IPS-18c (cell line): Measurements from ENCODE around the gene TMEM266.

ENCODE experiments used
- H3K4me3 ChIP-seq: 2 replicates; pipeline ENCODE4 v1.7.0; 2013; ENCODE audit warnings: low read depth, mild to moderate bottlenecking, low read length, moderate library complexity; ENCODE audit not compliant: insufficient read depth
- H3K9me3 ChIP-seq: one replicate; pipeline ENCODE4 v1.6.1; 2013; ENCODE audit warnings: mild to moderate bottlenecking, low read length, moderate library complexity; ENCODE audit not compliant: control insufficient read depth, insufficient read depth

The TMEM266 gene

DNA sequence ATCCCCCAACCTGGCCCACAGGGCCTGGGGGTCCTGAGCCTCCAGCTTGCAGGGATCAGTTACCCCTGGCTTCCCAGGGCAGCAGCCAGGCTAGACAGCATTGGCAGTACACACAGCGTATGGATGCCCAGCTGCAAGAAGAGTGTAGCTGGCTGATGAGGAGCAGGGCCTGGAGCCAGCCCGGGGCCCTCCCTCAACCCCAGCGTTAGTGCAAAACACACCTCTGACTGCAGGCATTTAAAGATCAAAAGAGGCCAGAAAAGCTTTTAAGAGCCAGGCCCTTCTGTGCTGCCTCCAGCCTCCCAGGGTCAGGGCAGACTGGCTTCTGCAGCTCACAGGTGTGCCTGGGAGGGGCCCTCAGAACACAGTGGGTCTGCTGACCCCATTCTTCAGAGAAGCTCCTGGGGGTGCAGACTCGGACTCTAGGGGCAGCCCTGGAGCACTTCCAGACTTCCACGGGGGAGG lies 140.9 kb downstream of the TMEM266 start:
- Histone ChIP-seq H3K4me3 (no peak overlapping the region), H3K9me3 (no peaks in the 10 kb centered on the region)

DNA sequence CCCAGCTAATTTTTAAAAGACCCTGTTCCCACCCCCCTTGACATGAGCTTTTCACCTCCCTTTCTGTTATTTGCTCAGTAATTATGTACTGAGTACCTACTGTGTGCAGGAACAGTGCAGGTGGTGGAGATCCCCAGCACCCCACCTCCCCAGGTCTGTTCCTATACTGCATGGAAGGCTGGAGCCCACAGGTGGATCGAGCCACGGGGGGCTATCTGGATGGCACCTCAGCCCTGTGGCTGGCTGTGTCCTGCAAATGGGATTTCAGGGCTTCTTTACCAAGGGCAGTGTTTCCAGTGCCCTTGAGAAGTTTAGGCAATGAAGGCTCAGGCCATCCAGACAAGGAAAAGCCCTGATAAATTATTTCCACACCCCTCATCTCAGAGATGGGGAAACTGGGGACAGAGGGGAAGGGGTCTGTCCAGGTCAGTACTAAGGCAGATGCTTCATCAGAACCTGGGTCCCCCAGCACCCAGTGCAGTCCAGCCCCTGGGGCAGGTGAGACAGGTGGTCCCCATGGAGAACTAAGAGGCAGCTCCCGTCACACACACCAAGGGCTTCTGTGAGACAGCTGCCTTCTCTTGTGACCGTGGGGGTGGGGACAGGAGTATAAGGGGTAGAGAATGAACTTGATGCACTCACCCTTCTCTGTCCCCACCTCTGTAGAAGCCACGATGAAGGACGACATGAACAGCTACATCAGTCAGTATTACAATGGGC lies 141.9 kb downstream of the TMEM266 start:
- H3K9me3 ChIP-seq, result no peaks in the 10 kb centered on the region
- H3K4me3 ChIP-seq, result no peak overlapping the region

DNA sequence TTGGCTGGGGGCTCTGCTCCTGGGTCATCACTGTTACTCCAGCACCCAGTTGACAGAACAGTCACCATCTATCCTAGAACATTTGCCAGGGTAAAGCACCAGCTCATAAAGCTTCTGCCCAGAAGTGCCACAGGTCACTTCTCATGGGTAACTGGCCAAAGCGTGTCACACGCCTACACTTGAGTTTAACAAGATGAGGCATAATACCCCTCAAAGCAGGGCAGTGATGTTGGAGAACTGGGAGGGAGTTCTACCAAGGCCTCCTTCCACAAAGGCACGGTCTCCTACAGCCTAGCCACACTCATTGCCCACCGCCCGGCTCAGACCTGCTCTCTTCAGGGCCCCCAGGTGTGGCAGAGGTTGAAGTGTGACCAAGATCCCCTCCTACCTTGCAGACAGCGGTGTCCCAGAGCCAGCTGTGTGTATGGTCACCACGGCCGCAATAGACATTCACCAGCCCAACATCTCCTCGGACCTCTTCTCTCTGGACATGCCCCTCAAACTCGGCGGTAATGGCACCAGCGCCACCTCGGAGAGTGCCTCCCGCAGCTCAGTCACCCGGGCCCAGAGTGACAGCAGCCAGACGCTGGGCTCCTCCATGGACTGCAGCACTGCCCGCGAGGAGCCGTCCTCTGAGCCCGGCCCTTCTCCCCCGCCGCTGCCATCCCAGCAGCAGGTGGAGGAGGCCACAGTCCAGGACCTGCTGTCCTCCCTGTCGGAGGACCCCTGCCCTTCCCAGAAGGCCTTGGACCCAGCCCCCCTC lies 143.7 kb downstream of the TMEM266 start:
- no peaks in the 10 kb centered on the region for H3K9me3 ChIP-seq

DNA sequence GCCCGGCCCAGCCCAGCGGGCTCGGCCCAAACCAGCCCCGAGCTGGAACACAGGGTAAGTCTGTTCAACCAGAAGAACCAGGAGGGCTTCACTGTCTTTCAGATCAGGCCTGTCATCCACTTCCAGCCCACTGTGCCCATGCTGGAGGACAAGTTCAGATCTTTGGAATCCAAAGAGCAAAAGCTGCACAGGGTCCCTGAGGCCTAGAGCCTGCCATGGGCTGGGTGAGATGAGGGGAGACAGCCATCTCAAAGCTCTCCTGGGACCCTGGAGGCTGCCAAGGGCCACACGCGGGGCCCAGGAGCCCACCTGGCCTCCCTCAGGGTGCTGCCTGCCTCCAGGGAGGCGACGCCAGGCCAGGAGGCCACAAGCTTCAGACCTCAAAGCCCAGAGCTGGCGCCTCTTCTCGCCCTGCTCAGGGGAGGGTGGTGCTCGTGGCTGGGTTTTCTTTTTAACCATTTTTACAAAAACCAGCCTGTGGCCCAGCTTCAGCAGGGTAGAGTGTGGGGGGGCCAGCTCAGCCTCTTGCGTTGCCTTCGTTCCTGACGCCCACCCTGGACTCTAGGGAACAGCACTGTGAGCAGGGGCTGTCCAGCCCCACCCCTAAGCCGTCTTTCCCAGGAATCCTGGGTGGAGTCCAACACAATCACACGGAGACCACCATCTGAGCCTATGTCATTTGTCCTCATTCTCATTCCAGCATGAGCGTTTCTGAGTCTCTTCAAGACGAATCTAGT lies 144.5 kb downstream of the TMEM266 start:
- H3K4me3 ChIP-seq, result no peak overlapping the region
- no peaks in the 10 kb centered on the region for H3K9me3 ChIP-seq

More for the DNA sequence above, 143.7 kb downstream of the TMEM266 start:
- no peak overlapping the region for H3K4me3 ChIP-seq

DNA sequence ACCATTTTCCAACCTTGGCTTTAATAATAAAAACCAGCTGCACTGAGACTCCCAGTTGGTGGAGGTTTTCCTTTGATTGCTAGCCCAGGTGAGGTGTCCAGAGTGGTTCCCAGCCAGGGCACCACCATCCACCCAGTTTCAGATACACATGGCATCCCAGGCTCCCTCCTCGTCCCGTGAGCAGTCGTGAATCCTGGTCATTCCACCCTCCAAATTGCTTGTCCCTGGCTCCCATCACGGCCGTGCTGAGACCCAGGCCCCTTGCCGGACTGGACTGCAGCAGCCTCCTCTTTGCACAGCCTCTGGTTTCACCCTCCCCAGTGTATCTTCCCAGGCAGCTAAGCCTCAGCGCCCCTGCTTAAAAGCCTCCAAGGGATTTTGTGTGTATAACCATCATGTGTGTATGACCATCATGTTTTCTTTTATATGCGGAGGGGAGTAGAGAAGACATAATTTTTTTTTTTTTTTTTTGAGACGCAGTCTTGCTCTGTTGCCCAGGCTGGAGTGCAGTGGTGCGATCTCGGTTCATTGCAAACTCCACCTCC lies 145.2 kb downstream of the TMEM266 start:
- Histone ChIP-seq H3K9me3 (no peaks in the 10 kb centered on the region), H3K4me3 (no peak overlapping the region)

DNA sequence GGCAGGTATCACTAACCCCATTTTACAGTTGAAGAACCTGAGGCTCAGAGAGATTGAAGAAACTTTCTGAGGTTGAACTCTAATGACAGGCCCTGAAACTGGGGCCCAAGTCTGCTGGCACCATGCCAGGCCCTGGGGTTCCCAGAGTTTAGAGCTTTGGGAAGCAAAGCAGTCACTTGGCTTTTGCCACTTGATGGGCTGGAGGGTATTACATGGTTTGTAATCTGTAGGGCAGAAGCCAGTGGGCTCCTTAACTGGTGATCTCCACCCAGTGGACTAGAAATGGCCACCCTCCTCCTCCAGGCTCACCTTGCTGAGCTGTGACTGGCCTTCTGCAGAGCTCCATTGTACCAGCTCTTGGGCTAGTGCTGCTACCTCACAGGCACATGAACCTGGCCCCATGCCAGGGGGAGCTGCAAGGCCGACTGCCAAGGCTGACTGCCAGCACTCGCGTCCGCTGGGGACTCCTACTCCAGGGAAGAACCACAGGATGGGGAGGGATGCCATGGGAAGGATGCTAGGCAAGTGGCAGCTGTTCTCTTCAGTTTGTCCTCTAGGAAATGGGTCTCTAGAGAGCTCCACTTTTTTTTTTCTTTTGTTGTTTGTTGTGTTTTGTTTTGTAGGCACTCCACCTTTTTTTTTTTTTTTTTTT lies 146.7 kb downstream of the TMEM266 start:
- H3K9me3 ChIP-seq, result no peaks in the 10 kb centered on the region
- H3K4me3 ChIP-seq, result no peak overlapping the region

DNA sequence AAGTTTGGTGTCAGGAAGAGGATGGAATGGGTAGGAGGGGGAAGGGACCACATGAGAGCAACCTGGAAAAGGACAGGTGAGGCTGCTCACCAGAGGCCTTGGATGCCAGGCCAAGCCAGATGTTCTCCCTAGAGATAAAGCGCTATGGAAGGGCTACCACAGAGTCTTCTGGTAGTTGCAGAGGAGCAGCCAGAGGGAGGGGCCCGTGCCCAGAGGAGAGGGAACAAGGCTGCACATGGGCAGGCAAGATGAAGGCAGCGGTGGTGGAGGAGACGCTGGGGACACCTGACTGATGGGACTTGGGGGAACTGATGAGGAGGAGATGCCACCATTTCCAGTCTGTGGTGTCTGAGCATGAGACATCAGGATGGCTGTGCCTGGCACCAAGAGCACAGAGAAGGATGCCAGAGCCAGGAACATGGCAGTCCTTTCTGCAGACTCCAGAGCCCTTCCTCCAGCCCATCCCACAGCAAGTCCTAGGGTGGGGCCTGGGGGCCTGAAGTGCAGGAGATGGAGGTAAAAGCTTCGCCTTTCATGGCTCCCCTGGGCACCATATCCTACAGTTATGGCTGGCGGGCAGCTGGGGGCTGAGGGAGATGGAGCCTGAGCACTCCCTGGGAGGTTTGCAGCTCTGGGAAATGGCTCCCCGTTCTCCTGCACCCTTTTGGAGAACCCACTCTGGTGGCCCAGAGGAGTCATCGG lies 148.4 kb downstream of the TMEM266 start:
- H3K4me3 ChIP-seq, result no peak overlapping the region
- H3K9me3 ChIP-seq, result peaks cover 3% of the 10 kb centered on the region

DNA sequence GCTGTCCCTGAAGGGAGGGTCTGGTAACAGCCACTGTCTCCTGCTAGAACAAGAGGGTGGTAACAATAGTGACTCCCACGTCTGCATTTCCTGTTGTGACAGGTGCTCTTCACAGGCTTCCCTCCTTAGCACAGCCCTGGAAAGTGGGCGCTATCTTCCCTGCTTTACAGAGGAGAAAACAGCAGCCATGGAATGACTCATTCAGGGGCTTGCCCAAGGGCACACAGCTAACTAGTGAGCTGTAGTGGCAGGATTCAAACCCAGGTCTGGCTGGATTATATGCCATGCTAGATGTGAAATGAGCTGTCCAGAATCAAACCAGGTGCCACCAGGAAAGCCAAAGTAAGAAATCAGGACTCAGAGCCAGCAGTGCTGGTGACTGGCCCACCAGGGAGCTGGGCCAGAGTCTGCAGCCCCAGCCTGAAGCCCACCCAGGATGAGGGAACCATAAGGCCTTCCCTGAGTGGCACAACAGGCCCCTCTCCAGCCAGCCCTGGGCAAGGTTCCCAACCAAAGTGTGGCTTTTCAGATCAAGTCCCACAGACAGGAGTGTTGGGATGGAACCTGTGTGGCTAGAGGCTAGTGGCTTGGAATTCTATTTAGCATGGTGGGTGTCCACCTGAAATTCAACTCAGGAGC lies 149.1 kb downstream of the TMEM266 start:
- no peak overlapping the region for H3K4me3 ChIP-seq
- peaks cover 3% of the 10 kb centered on the region for H3K9me3 ChIP-seq

DNA sequence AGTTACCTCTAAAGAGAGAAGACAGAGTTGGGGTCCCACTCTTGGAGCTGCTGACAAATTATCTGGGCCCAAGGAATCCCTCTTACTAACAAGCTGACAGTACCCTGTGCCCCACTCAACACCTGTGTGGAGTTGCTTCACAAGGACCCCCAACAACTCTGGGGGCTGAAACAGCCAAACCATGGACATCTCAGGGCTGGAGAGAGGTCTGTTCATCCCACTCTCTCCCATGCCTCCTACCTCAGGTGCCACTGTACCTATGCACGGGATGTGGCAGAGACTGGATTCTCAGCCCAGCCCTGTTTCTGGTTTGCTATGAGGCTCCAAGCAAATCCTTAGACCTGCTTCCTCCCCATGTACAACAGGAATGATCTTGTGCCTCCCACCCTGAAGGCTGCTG lies 149.7 kb downstream of the TMEM266 start:
- peaks cover 3% of the 10 kb centered on the region for H3K9me3 ChIP-seq
- H3K4me3 ChIP-seq, result no peak overlapping the region

DNA sequence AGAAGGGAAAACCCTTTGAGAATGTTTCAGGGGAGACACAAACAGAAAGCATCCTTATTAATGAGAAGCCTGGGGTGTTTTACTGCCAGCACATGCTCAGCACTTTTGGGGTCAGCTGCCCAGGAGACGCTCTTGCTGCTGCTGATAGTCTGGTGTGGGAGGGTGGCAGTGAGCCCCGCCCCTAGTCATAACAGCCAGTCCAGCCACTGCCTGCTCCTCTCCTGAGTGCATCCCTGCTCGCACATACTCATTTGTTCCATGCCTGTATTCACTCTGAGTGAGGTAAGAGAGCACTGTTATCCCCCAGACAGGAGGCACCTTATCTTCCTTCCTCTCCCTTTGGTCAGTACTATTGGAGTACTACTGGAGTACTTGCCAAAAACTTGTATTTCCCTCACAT lies 150.2 kb downstream of the TMEM266 start:
- H3K4me3 ChIP-seq, result no peak overlapping the region

DNA sequence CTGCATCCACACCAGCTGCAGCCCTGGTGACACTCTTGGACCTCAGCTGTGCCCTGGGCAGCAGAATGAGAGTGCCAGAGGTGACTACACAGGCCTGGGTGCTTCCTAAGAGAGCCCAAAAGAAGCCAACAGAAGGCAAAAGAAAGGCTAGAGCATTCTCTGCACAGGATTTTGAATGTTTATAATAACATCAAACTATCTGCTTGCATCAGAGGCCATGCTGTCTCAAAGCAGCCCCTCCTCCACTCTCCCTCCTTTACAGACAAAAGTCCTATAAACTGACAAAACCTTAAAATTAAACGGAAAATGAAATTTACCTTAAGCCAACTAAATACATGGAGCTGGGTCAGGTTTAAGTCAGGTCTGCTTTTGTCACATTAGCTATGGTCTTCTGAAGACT lies 155.8 kb downstream of the TMEM266 start:
- no peak overlapping the region for H3K4me3 ChIP-seq
- H3K9me3 ChIP-seq, result peaks cover 6% of the 10 kb centered on the region

More for the DNA sequence above, 150.2 kb downstream of the TMEM266 start:
- peaks cover 3% of the 10 kb centered on the region for H3K9me3 ChIP-seq

DNA sequence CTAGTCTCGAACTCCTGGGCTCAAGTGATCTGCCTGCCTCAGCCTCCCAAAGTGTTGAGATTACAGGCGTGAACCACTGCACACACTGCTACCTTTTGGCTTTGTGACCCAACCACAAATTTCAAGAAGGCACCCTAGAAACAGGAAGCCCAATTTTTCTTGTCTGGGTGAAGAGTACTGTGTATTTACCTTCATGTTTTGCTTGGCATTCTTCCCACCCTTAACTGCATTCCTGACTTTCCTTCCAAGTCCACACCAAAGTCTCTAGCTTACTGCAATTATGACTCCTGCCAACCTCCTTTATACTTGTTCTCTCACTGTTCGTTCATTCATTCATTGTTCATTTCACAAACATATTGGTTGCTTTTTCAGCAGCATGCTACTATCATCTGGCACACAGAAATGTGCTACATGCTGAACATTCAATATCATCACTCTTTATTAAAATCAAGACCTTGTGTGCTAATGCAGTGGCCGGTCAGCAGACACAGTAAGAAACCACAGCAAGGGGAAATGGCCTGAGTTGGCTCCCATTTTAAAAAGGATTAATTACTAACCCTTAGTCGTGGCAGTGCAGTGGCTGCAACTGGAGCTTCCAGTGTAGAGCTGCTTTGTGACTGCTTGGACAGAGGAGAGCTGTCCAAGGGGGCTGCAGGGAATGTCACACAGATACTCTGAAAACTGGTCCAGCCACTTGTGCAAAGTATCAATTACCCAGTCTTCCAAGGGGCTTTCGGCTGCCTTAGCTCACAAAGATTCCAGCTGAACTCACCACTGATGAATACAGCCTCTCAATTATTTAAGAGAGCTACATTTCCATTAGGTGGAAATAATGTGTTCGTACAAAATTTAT lies 157.5 kb downstream of the TMEM266 start:
- no peak overlapping the region for H3K4me3 ChIP-seq
- peaks cover 5% of the 10 kb centered on the region for H3K9me3 ChIP-seq

DNA sequence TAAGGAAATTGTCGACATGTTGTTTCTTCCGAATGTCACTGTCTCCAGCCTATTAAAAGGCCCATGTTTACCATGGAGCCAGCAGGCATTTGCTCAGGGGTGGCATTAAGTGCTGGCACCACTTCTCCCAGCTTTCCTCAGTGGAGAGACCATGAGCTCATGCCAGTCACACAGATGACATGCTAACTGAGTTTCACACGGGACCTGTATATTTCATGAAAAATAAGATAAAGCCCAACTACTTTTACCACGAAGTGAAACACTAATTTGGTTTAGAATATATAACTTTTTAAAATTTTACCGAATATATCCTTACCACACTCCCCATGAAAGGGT lies 158.1 kb downstream of the TMEM266 start:
- Histone ChIP-seq H3K9me3 (peaks cover 3% of the 10 kb centered on the region), H3K4me3 (no peak overlapping the region)

DNA sequence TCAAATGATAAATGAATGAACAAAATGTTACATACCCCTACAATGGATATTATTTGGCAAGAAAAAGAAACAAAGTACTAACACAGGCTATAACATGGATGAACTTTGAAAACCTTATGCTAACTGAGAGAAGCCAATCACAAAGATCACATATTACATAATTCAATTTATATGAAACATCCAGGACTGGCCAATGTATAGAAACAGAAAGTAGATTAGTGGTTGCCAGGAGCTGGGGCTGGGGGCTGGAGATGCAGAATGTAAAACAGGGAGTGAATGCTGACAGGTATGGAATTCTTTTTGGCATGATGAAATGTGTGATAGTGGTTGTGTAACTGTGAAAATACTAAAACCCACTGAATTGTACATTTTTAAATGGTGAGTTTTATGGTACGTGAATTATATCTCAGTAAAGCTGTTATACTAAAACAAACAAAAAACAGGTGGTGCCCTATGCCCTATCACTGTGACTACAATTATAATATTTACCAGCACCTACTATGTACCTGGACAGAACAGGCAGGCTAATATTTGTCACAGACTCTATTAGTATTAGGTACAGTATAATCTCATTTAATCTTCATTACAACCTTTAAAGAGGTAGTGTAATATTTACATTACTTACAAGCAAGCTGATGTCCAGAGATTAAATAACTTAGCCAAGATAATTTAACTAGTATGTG lies 161.4 kb downstream of the TMEM266 start:
- H3K4me3 ChIP-seq, result no peak overlapping the region
- peaks cover 3% of the 10 kb centered on the region for H3K9me3 ChIP-seq

DNA sequence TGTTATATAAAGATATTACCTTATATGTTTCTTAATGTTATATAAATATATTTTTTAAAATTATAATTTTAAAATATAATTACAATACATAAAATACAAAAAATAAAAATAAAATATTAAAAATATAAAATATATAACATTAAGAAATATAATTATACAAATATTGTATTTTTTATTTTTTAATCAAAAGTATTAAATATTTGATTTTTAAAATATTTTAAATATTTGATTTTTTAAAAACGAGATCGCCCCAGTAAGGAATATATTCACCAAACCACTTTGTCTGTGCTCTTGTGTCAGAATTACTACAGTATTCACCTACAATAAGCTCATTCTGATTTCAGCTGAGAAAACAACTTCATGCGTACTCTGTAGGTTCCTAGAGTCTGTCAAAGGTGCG lies 162.4 kb downstream of the TMEM266 start:
- Histone ChIP-seq H3K4me3 (no peak overlapping the region), H3K9me3 (peaks cover 3% of the 10 kb centered on the region)
